GM23338 (cell line): Measurements from ENCODE around the gene G3BP1. TPM values are rescaled to one million over a fixed set of nuclear protein-coding genes. Genes with fewer than 3 reads are reported as not detected.

Experiments
- ATAC-seq: fragments of 200-7000 bp; cut with Tn5 transposase; 3 replicates; pipeline ENCODE4 v1.9.1; 2020
- DNase-seq: peaks from one replicate; pipeline ENCODE4 v3.0.0-alpha.2; 2015; ENCODE audit warnings: low spot score
- H2AFZ ChIP-seq: fragments of 200-600 bp; sonication (generic); 2 replicates; pipeline ENCODE4 v1.8.0; 2016; ENCODE audit warnings: antibody characterized with exemption, mild to moderate bottlenecking, moderate library complexity
- H3F3A ChIP-seq: fragments of 200-600 bp; sonication (generic); replicated peaks from 2 replicates; pipeline ENCODE4 v1.8.0; 2017; ENCODE audit warnings: antibody characterized with exemption, mixed run types, low read depth
- H3K27ac ChIP-seq: fragments of 200-600 bp; sonication (generic); 2 replicates; pipeline ENCODE4 v1.6.1; 2016; ENCODE audit warnings: low read depth
- H3K27me3 ChIP-seq: fragments of 200-600 bp; sonication (generic); 2 replicates; pipeline ENCODE4 v1.8.0; 2016; ENCODE audit warnings: mild to moderate bottlenecking, mixed run types, moderate library complexity; ENCODE audit not compliant: insufficient read depth
- H3K36me3 ChIP-seq: fragments of 200-600 bp; sonication (generic); 2 replicates; pipeline ENCODE4 v1.8.0; 2016; ENCODE audit warnings: mild to moderate bottlenecking; ENCODE audit not compliant: insufficient read depth
- H3K4me1 ChIP-seq: fragments of 200-600 bp; sonication (generic); 2 replicates; pipeline ENCODE4 v1.8.0; 2016; ENCODE audit warnings: mild to moderate bottlenecking, moderate library complexity; ENCODE audit not compliant: insufficient read depth
- H3K4me2 ChIP-seq: fragments of 200-600 bp; sonication (generic); 2 replicates; pipeline ENCODE4 v1.7.1; 2017; ENCODE audit warnings: mixed run types
- H3K4me3 ChIP-seq: fragments of 200-600 bp; sonication (generic); 2 replicates; pipeline ENCODE4 v1.6.1; 2016; ENCODE audit warnings: mixed run types
- H3K79me2 ChIP-seq: fragments of 200-600 bp; sonication (generic); replicated peaks from 2 replicates; pipeline ENCODE4 v1.8.0; 2017; ENCODE audit warnings: mild to moderate bottlenecking; ENCODE audit not compliant: insufficient read depth
- H3K9me2 ChIP-seq: fragments of 200-600 bp; sonication (generic); 2 replicates; pipeline ENCODE4 v1.8.0; 2017; ENCODE audit not compliant: insufficient read depth
- H4K20me1 ChIP-seq: fragments of 200-600 bp; sonication (generic); replicated peaks from 2 replicates; pipeline ENCODE4 v1.8.0; 2017; ENCODE audit warnings: mild to moderate bottlenecking; ENCODE audit not compliant: insufficient read depth
- H3K27ac Mint-ChIP-seq: 2 replicates; pipeline ENCODE4 v1.8.0; 2020; ENCODE audit warnings: inconsistent platforms, mild to moderate bottlenecking, moderate library complexity, mixed read lengths
- H3K27me3 Mint-ChIP-seq: 3 replicates; pipeline ENCODE4 v1.8.0; 2022; ENCODE audit warnings: low read depth, mild to moderate bottlenecking, moderate library complexity, mixed read lengths, inconsistent platforms; ENCODE audit not compliant: insufficient read depth, poor library complexity
- H3K36me3 Mint-ChIP-seq: 3 replicates; pipeline ENCODE4 v1.8.0; 2021; ENCODE audit warnings: low read depth, mild to moderate bottlenecking, inconsistent platforms, moderate library complexity, mixed read lengths
- H3K4me1 Mint-ChIP-seq: 3 replicates; pipeline ENCODE4 v1.8.0; 2020; ENCODE audit warnings: mild to moderate bottlenecking, inconsistent platforms, mixed read lengths
- H3K4me3 Mint-ChIP-seq: 3 replicates; pipeline ENCODE4 v1.8.0; 2021; ENCODE audit warnings: moderate library complexity, mild to moderate bottlenecking, inconsistent platforms, mixed read lengths
- H3K9me3 Mint-ChIP-seq: 3 replicates; pipeline ENCODE4 v1.8.0; 2020; ENCODE audit warnings: moderate library complexity, mild to moderate bottlenecking, inconsistent platforms, mixed read lengths
- CREB1 ChIP-seq: fragments of 250-450 bp; sonication (Bioruptor Pico); IDR thresholded peaks from 2 replicates; pipeline ENCODE4 v1.5.0; 2020; ENCODE audit warnings: low read depth, mild to moderate bottlenecking, moderate library complexity
- CTCF ChIP-seq, 2 experiments: fragments of 200-600 bp in 1 of 2; sonication (generic) in 1 of 2; conservative IDR thresholded peaks; 2 replicates each; pipeline versions ENCODE4 v1.5.1 to v1.6.1; 2016 to 2017; ENCODE audit warnings: antibody characterized with exemption in 2 of 2, low read depth in 2 of 2, mild to moderate bottlenecking in 2 of 2, moderate library complexity in 1 of 2
- ETS1 ChIP-seq: IDR thresholded peaks from 2 replicates; pipeline ENCODE4 v1.6.1; 2016; ENCODE audit warnings: antibody characterized with exemption
- EZH2 ChIP-seq: fragments of 200-600 bp; sonication (generic); IDR thresholded peaks from one replicate; pipeline ENCODE4 v1.8.0; 2017; ENCODE audit warnings: antibody characterized with exemption, mild to moderate bottlenecking, low read depth; ENCODE audit not compliant: unreplicated experiment
- EZH2phosphoT487 ChIP-seq: fragments of 200-600 bp; sonication (generic); IDR thresholded peaks from one replicate; pipeline ENCODE4 v1.8.1; 2018; ENCODE audit warnings: antibody characterized with exemption; ENCODE audit not compliant: unreplicated experiment
- JUNB ChIP-seq: IDR thresholded peaks from one replicate; pipeline ENCODE4 v1.6.1; 2016; ENCODE audit warnings: antibody characterized with exemption; ENCODE audit not compliant: unreplicated experiment
- NANOG ChIP-seq: IDR thresholded peaks from 2 replicates; pipeline ENCODE4 v1.6.1; 2016; ENCODE audit warnings: antibody characterized with exemption, borderline replicate concordance
- ZNF114 ChIP-seq: fragments of 250-450 bp; sonication (Bioruptor Pico); IDR thresholded peaks from 2 replicates; pipeline ENCODE4 v1.5.0; 2020; ENCODE audit warnings: mild to moderate bottlenecking, moderate library complexity
- ZNF331 ChIP-seq: fragments of 250-450 bp; sonication (Bioruptor Pico); IDR thresholded peaks from 2 replicates; pipeline ENCODE4 v1.5.0; 2020; ENCODE audit warnings: low read depth, mild to moderate bottlenecking, moderate library complexity
- polyA plus RNA-seq: library from polyadenylated mRNA; unstranded; fragments of >200 nt; fragmentation: Nextera tagmentation; extraction: Ambion mirVana; gene quantifications from 2 replicates; pipeline ENCODE4 v1.2.1, GENCODE V29; 2016
- total RNA-seq: library from RNA; depleted of rRNA; stranded (reverse); fragments of >200 nt; shearing (Covaris generic); gene quantifications from 2 replicates; pipeline ENCODE4 v1.2.3, GENCODE V29; 2014
- TF ChIP-seq, protein P1 (sequence below): IDR thresholded peaks from one replicate; pipeline ENCODE4 v1.6.1; 2018; ENCODE audit warnings: antibody characterized with exemption; ENCODE audit not compliant: unreplicated experiment

The G3BP1 gene
- total and polyA plus RNA-seq, 2 experiments from 2014 or later, result 183 to 323 TPM

DNA sequence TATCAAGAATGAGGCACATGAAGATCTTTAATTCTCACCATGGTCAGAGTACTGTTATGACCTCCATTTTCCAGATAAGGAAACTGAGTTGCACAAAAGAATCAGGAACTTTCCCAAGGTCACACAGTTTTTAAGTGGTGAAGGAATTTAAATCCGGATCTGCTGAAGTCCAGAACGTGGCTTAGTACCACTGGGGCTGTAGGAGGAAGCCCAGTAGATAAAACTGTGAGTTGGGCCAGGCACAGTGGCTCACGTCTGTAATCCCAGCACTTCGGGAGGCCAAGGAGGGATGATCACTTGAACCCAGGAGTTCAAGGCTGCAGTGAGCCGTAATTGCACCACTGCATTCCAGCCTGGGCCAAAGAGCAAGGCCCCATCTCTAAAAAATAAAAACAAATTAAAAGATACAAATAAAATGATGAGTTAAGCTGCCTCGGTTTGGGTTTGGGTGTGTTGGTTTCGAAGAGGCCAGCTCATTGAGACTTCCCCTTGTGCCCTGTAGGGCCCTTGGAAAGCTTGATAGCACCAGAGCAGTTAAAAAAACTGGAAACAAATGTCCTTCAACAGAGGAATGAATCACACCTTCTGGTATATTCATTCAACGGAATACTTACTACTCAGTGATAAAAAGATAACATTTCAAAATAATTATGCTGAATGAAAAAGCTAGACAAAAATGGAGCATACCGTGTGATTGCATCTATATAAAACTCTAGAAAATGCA lies 33.5 kb upstream of the G3BP1 start (continued):
- no peak for TF ChIP-seq CTCF (conservative IDR thresholded peaks at IDR 0.05; ENCODE audit: low read depth in 2 of 2)
- no peak for TF ChIP-seq JUNB
- no peak for TF ChIP-seq ETS1
- no peak for TF ChIP-seq EZH2
- TF ChIP-seq EZH2phosphoT487, result no peak
- TF ChIP-seq CREB1 (CRISPR knock-in tag), result no peak
- TF ChIP-seq, protein P1, sequence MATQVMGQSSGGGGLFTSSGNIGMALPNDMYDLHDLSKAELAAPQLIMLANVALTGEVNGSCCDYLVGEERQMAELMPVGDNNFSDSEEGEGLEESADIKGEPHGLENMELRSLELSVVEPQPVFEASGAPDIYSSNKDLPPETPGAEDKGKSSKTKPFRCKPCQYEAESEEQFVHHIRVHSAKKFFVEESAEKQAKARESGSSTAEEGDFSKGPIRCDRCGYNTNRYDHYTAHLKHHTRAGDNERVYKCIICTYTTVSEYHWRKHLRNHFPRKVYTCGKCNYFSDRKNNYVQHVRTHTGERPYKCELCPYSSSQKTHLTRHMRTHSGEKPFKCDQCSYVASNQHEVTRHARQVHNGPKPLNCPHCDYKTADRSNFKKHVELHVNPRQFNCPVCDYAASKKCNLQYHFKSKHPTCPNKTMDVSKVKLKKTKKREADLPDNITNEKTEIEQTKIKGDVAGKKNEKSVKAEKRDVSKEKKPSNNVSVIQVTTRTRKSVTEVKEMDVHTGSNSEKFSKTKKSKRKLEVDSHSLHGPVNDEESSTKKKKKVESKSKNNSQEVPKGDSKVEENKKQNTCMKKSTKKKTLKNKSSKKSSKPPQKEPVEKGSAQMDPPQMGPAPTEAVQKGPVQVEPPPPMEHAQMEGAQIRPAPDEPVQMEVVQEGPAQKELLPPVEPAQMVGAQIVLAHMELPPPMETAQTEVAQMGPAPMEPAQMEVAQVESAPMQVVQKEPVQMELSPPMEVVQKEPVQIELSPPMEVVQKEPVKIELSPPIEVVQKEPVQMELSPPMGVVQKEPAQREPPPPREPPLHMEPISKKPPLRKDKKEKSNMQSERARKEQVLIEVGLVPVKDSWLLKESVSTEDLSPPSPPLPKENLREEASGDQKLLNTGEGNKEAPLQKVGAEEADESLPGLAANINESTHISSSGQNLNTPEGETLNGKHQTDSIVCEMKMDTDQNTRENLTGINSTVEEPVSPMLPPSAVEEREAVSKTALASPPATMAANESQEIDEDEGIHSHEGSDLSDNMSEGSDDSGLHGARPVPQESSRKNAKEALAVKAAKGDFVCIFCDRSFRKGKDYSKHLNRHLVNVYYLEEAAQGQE, result no peak
- TF ChIP-seq NANOG, result no peak

DNA sequence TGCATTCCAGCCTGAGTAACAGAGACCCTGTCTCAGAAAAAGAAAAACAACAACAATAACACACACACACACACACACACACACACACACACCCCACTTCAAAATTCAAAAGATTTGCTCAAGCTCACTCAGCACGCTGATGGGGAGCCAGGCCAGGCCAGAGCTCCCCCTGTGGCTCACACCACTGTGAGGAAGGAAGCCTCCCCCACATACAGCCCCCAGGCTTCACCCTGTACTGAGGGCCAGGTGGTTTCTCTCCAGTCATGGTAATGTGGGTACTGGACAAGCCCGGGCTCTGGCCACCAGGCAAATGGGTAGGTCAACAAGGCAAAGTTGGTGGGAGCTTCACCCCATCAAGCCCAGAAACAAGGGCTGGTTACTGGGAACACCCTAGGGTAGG lies 32.4 kb upstream of the G3BP1 start:
- Mint-ChIP-seq H3K4me3 (no peak overlapping the region), H3K36me3 (no peaks in the 10 kb centered on the region; the same call in 1 of the 3 replicates), H3K9me3 (no peaks in the 10 kb centered on the region), H3K27ac (no peak overlapping the region; the same call in 1 of the 2 replicates), H3K27me3 (peaks cover 10% of the 10 kb centered on the region), H3K4me1 (peaks cover 18% of the 10 kb centered on the region)
- Histone ChIP-seq H3K27me3 (no peaks in the 10 kb centered on the region), H3K4me2 (peak overlapping the region; percentile 65), H3K9me2 (no peaks in the 10 kb centered on the region), H3K4me1 (peaks cover 10% of the 10 kb centered on the region), H3K27ac (peak overlapping the region; percentile 55; the same call in 1 of the 2 replicates), H3K4me3 (no peak overlapping the region), H4K20me1 (no peaks in the 10 kb centered on the region), H2AFZ (no peak overlapping the region; the same call in 1 of the 2 replicates), H3K36me3 (no peaks in the 10 kb centered on the region), H3F3A (no peaks in the 10 kb centered on the region), H3K79me2 (no peaks in the 10 kb centered on the region)
- DNase-seq, result no peak
- ATAC-seq, result peak; percentile 42
- no peak for TF ChIP-seq EZH2
- no peak for TF ChIP-seq ZNF114 (CRISPR knock-in tag)
- TF ChIP-seq JUNB, result no peak
- TF ChIP-seq ZNF331 (CRISPR knock-in tag), result no peak
- TF ChIP-seq CTCF (conservative IDR thresholded peaks at IDR 0.05; ENCODE audit: low read depth in 2 of 2), result peak in 1 of 2 experiments; percentile 37; a peak in 2 of 4 replicates
- no peak for TF ChIP-seq CREB1 (CRISPR knock-in tag)
